ENCODE results near the gene ATR.

DNA sequence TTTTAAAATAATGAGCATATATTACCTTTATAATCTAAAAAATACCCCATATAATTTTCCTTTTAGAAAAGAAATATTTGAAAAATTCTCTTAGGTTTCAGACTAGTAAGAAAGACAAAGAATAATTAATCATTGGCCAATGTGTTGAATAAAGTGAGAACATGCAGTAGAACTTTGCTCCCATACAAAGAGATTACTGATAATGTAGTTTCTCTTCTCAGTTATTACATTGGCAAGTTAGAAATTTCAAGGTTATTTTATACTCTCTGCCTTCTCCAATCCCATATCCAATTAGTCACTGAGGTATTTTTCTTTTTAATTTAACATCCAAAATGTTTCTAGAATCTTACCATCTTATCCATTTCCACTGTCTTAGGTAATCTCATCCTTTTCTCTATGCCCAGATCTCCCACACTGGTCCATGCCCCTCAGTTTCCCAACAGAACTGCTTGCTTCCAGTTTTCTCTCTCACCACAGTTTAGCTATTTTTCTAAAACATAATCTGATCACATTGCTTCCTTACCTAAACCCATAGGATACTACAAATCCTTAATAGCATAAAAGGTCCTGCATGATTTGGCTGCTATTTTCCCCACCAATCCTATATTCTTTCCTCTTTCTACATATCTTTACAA, 141.5 kb downstream of the ATR start:
- TF ChIP-seq, protein P1, sequence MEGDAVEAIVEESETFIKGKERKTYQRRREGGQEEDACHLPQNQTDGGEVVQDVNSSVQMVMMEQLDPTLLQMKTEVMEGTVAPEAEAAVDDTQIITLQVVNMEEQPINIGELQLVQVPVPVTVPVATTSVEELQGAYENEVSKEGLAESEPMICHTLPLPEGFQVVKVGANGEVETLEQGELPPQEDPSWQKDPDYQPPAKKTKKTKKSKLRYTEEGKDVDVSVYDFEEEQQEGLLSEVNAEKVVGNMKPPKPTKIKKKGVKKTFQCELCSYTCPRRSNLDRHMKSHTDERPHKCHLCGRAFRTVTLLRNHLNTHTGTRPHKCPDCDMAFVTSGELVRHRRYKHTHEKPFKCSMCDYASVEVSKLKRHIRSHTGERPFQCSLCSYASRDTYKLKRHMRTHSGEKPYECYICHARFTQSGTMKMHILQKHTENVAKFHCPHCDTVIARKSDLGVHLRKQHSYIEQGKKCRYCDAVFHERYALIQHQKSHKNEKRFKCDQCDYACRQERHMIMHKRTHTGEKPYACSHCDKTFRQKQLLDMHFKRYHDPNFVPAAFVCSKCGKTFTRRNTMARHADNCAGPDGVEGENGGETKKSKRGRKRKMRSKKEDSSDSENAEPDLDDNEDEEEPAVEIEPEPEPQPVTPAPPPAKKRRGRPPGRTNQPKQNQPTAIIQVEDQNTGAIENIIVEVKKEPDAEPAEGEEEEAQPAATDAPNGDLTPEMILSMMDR (IDR thresholded peaks at IDR 0.05): no peak
- TF ChIP-seq POLR2A (IDR thresholded peaks at IDR 0.05) (no peak), EP300 (IDR thresholded peaks at IDR 0.05) (no peak)
